Measurements from ENCODE around the gene TMEM52B. TPM values are rescaled to one million over a fixed set of nuclear protein-coding genes. Genes with fewer than 3 reads are reported as not detected.

The TMEM52B gene
- total RNA-seq, 1 experiment from 2014 or later: not detected

DNA sequence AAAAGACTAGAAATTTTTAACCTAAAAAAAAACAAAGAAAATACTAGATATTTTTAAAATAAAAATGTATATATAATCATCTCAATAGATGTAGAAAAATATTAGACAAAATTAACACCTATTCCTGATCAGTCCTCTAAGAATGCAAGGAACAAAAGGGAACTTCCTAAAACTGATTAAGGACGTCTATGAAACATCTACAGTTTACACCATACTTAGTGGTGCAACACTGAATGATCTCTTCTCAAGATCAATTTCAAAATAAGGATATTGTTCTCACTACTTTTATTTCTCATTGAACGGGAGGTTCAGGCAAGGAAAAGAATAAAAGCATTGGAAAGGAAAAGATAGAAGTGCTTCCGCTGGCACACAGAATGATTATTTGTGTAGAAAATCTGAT is 22.9 kb upstream of the TMEM52B start:
- DNase-seq: no peak
- H3K4me3 Mint-ChIP-seq (ENCODE audit: low read depth, unreplicated experiment): no peak overlapping the region
- TF ChIP-seq, protein P1, sequence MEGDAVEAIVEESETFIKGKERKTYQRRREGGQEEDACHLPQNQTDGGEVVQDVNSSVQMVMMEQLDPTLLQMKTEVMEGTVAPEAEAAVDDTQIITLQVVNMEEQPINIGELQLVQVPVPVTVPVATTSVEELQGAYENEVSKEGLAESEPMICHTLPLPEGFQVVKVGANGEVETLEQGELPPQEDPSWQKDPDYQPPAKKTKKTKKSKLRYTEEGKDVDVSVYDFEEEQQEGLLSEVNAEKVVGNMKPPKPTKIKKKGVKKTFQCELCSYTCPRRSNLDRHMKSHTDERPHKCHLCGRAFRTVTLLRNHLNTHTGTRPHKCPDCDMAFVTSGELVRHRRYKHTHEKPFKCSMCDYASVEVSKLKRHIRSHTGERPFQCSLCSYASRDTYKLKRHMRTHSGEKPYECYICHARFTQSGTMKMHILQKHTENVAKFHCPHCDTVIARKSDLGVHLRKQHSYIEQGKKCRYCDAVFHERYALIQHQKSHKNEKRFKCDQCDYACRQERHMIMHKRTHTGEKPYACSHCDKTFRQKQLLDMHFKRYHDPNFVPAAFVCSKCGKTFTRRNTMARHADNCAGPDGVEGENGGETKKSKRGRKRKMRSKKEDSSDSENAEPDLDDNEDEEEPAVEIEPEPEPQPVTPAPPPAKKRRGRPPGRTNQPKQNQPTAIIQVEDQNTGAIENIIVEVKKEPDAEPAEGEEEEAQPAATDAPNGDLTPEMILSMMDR (IDR thresholded peaks at IDR 0.05; ENCODE audit: unreplicated experiment): no peak
- peaks cover 19% of the 10 kb centered on the region for H3K27me3 Mint-ChIP-seq (ENCODE audit: unreplicated experiment)
- peaks cover 11% of the 10 kb centered on the region for H3K36me3 Mint-ChIP-seq (ENCODE audit: insufficient read depth, unreplicated experiment)
- no TSS peak for BruUV-seq (replicated peaks)
- peaks cover 11% of the 10 kb centered on the region for H3K4me1 Mint-ChIP-seq (ENCODE audit: low read depth, unreplicated experiment)
- H3K9me3 Mint-ChIP-seq (ENCODE audit: low read depth, unreplicated experiment): no peaks in the 10 kb centered on the region
- intact Hi-C loops (cut with micrococcal nuclease; ENCODE audit: unreplicated experiment): no loop called here
- CTCF ChIA-PET: no interaction called here
- H3K27ac Mint-ChIP-seq (ENCODE audit: unreplicated experiment): no peak overlapping the region

DNA sequence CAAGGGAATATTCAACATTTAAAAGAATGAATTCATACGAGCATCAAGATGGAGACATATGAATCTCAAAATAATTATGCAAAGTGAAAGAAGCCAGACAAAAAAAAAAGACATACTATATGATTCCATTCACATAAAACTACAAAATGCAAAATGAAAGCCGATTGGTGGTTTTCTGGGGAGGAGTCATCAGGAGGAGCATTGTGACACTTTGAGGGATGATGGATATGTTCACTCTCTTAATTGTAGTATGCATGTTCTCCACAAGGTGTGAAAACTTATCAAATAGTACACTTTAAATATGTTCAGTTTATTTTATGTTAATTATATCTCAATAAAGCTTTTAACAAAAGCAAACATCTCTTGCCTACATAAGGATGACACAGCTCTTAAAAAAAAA is 20.4 kb upstream of the TMEM52B start:
- H3K9me3 Mint-ChIP-seq (ENCODE audit: low read depth, unreplicated experiment): no peaks in the 10 kb centered on the region
- TF ChIP-seq, protein P1 (IDR thresholded peaks at IDR 0.05; ENCODE audit: unreplicated experiment): no peak
- H3K36me3 Mint-ChIP-seq (ENCODE audit: insufficient read depth, unreplicated experiment): peaks cover 8% of the 10 kb centered on the region
- H3K4me3 Mint-ChIP-seq (ENCODE audit: low read depth, unreplicated experiment): no peak overlapping the region
- intact Hi-C loops (cut with micrococcal nuclease; ENCODE audit: unreplicated experiment): no loop called here
- peaks cover 19% of the 10 kb centered on the region for H3K27me3 Mint-ChIP-seq (ENCODE audit: unreplicated experiment)
- CTCF ChIA-PET: interaction anchor here (1.0 kb wide), 1 partner anchor 18 kb away, joined by 3 read pairs; no protein-coding TSS in a partner anchor
- H3K4me1 Mint-ChIP-seq (ENCODE audit: low read depth, unreplicated experiment): peaks cover 9% of the 10 kb centered on the region
- BruUV-seq (replicated peaks): no TSS peak
- no peak for DNase-seq
- no peak overlapping the region for H3K27ac Mint-ChIP-seq (ENCODE audit: unreplicated experiment)

DNA sequence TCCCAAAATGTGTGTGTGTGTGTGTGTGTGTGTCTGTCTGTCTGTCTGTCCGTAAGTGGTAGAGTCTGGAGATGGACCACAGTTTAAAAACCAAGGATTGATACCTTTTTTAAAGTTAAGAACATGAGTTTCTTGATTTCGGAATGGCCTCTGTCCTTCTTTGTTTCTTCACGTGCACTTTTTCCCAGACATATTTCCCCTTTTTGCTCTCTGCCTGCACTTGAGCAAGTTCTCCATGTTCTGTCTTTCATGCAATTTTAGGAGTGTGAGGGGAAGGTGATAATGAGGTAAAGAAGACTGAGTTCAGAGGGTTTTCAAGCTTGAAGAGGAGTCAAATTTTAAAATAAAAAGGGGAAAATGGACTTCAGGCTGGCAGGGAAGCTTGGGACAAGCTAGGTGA is 19.6 kb upstream of the TMEM52B start:
- no TSS peak for BruUV-seq (replicated peaks)
- Mint-ChIP-seq H3K9me3 (ENCODE audit: low read depth, unreplicated experiment) (no peaks in the 10 kb centered on the region), H3K4me1 (ENCODE audit: low read depth, unreplicated experiment) (peaks cover under 1% of the 10 kb centered on the region), H3K27ac (ENCODE audit: unreplicated experiment) (no peak overlapping the region), H3K4me3 (ENCODE audit: low read depth, unreplicated experiment) (no peak overlapping the region), H3K36me3 (ENCODE audit: insufficient read depth, unreplicated experiment) (no peaks in the 10 kb centered on the region), H3K27me3 (ENCODE audit: unreplicated experiment) (peaks cover 19% of the 10 kb centered on the region)
- intact Hi-C loops (cut with micrococcal nuclease; ENCODE audit: unreplicated experiment): no loop called here
- no peak for DNase-seq
- CTCF ChIA-PET: interaction anchor here (1.0 kb wide), 1 partner anchor 19 kb away, joined by 3 read pairs; no protein-coding TSS in a partner anchor
- TF ChIP-seq, protein P1 (IDR thresholded peaks at IDR 0.05; ENCODE audit: unreplicated experiment): no peak

DNA sequence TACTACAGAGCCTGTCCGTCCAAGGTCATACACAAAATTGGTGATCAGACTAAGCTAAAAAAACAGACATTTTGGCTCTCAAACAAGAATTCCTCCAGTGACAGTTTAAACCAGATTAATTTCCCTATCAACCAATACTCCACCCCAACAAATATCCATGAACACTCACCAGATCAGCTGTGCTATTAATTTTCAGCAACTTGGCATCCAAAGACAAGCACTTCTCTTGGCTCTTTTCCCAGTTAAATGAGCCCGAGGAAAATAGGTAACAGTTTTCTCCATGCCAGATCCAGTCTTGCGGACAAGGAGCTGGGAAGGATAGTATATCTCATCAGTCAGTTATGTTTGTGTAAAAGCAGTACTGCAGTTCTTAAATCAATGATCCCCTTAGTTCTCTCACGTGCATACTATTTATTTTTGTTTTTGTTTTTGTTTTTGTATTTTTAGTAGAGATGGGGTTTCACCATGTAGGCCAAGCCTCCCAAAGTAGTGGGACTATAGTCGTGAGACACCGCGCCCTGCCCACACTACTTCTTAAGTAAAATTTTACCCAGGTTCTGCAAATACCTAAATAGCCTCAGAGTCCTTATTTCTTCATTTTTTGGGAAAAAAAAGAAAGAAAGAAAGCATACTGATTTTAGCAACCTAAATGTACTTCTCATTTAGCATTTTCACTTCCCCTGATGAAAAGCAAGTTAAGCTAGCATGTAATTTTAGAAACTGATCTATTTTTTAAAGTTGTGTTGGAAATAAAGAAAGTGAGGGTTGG is 18.0 kb upstream of the TMEM52B start:
- TF ChIP-seq, protein P1 (IDR thresholded peaks at IDR 0.05; ENCODE audit: unreplicated experiment): no peak
- no peaks in the 10 kb centered on the region for H3K4me1 Mint-ChIP-seq (ENCODE audit: low read depth, unreplicated experiment)
- no peak for DNase-seq
- H3K27me3 Mint-ChIP-seq (ENCODE audit: unreplicated experiment): peaks cover 19% of the 10 kb centered on the region
- H3K27ac Mint-ChIP-seq (ENCODE audit: unreplicated experiment): no peak overlapping the region
- BruUV-seq (replicated peaks): no TSS peak
- CTCF ChIA-PET: no interaction called here
- H3K9me3 Mint-ChIP-seq (ENCODE audit: low read depth, unreplicated experiment): no peaks in the 10 kb centered on the region
- H3K36me3 Mint-ChIP-seq (ENCODE audit: insufficient read depth, unreplicated experiment): no peaks in the 10 kb centered on the region
- H3K4me3 Mint-ChIP-seq (ENCODE audit: low read depth, unreplicated experiment): no peak overlapping the region
- intact Hi-C loops (cut with micrococcal nuclease; ENCODE audit: unreplicated experiment): no loop called here
